Astrocyte (in vitro differentiated cells and primary cell): Measurements from ENCODE around the gene ANKFY1. TPM values are rescaled to one million over a fixed set of nuclear protein-coding genes. Genes with fewer than 3 reads are reported as not detected.

Experiments used
- DNase-seq: peaks from one replicate; pipeline ENCODE4 v3.0.0-alpha.2; 2010; ENCODE audit warnings: low read depth
- FAIRE-seq: peaks from 2 replicates; lab custom pipeline; 2011; peaks lifted over from hg19 to GRCh38; lab: Jason Lieb, UNC
- H2AFZ ChIP-seq: 2 replicates; pipeline ENCODE4 v1.6.0; 2012; ENCODE audit warnings: low read depth, low read length, inconsistent platforms
- H3K27ac ChIP-seq: 2 replicates; pipeline ENCODE4 v1.5.1; 2011; ENCODE audit warnings: low read depth, low read length, inconsistent platforms
- H3K27me3 ChIP-seq: 2 replicates; pipeline ENCODE4 v1.6.0; 2011; ENCODE audit warnings: low read length, inconsistent platforms; ENCODE audit not compliant: insufficient read depth
- H3K36me3 ChIP-seq: 2 replicates; pipeline ENCODE4 v1.5.1; 2011; ENCODE audit warnings: low read length, inconsistent platforms; ENCODE audit not compliant: insufficient read depth
- H3K4me1 ChIP-seq: 2 replicates; pipeline ENCODE4 v1.5.1; 2011; ENCODE audit warnings: low read length, inconsistent platforms; ENCODE audit not compliant: insufficient read depth
- H3K4me2 ChIP-seq: 2 replicates; pipeline ENCODE4 v1.6.0; 2012; ENCODE audit warnings: low read length, inconsistent platforms
- H3K4me3 ChIP-seq: 2 replicates; pipeline ENCODE4 v1.5.1; 2011; ENCODE audit warnings: low read depth, mild to moderate bottlenecking, low read length, inconsistent platforms; ENCODE audit not compliant: insufficient read depth
- H3K79me2 ChIP-seq: 2 replicates; pipeline ENCODE4 v1.6.0; 2012; ENCODE audit warnings: mild to moderate bottlenecking, low read length, inconsistent platforms; ENCODE audit not compliant: insufficient read depth
- H3K9ac ChIP-seq: 2 replicates; pipeline ENCODE4 v1.6.0; 2012; ENCODE audit warnings: mild to moderate bottlenecking, low read length, inconsistent platforms
- H3K9me3 ChIP-seq: 2 replicates; pipeline ENCODE4 v1.5.1; 2012; ENCODE audit warnings: low read depth, mild to moderate bottlenecking, low read length, inconsistent platforms; ENCODE audit not compliant: insufficient read depth
- H4K20me1 ChIP-seq: 2 replicates; pipeline ENCODE4 v1.6.0; 2012; ENCODE audit warnings: low read length, inconsistent platforms; ENCODE audit not compliant: insufficient read depth
- H3K27ac Mint-ChIP-seq: one replicate; pipeline ENCODE4 v1.8.0; 2021; ENCODE audit warnings: mild to moderate bottlenecking, mixed read lengths; ENCODE audit not compliant: unreplicated experiment
- H3K27me3 Mint-ChIP-seq: one replicate; pipeline ENCODE4 v1.8.0; 2021; ENCODE audit warnings: low read depth, mixed read lengths; ENCODE audit not compliant: unreplicated experiment
- H3K36me3 Mint-ChIP-seq: one replicate; pipeline ENCODE4 v1.8.0; 2021; ENCODE audit warnings: low read depth, mixed read lengths; ENCODE audit not compliant: unreplicated experiment
- H3K4me1 Mint-ChIP-seq: one replicate; pipeline ENCODE4 v1.8.0; 2021; ENCODE audit warnings: low read depth, mixed read lengths; ENCODE audit not compliant: unreplicated experiment
- H3K4me3 Mint-ChIP-seq: one replicate; pipeline ENCODE4 v1.8.0; 2021; ENCODE audit warnings: mild to moderate bottlenecking, moderate library complexity, mixed read lengths; ENCODE audit not compliant: unreplicated experiment
- H3K9me3 Mint-ChIP-seq: one replicate; pipeline ENCODE4 v1.8.0; 2021; ENCODE audit warnings: mild to moderate bottlenecking, mixed read lengths; ENCODE audit not compliant: unreplicated experiment
- EZH2 ChIP-seq: IDR thresholded peaks from 2 replicates; pipeline ENCODE4 v1.6.1; 2012; ENCODE audit warnings: mild to moderate bottlenecking, low read length, inconsistent platforms; ENCODE audit not compliant: insufficient read depth
- total RNA-seq: library from RNA; stranded (reverse); gene quantifications from 2 replicates; pipeline ENCODE4 v1.2.1, GENCODE V29; 2021
- TF ChIP-seq, protein P1 (sequence below): IDR thresholded peaks from 2 replicates; pipeline ENCODE4 v1.5.1; 2011; ENCODE audit warnings: low read depth, mild to moderate bottlenecking, inconsistent platforms, low read length, moderate library complexity; ENCODE audit not compliant: insufficient read depth

ANKFY1 gene
- total RNA-seq, 1 donor from 2014 or later: 52.0 TPM

DNA sequence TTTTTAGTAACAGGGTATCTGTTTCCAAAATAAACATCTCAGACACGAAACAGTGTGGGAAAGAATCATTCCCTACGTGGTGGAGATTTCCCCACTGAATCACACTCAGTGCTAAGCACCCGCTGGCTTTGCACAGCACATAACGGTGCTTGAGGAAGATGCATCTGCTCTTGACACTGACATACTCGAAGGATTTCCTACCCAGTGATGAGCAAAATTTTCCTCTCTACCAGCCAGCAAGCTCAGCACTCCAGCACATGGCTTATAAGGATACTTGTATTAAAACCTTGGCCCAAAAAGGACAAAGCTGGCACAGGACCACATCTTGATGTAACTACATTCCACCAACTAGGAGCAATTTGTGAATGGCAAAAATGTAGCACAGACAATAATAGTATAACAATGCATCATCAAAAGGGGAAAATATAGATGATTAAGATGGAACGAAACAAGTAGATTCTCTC is 59.0 kb downstream of the ANKFY1 start:
- Mint-ChIP-seq H3K9me3 (no peaks in the 10 kb centered on the region), H3K4me1 (peaks cover 15% of the 10 kb centered on the region), H3K36me3 (peaks cover 43% of the 10 kb centered on the region), H3K27ac (no peak overlapping the region), H3K4me3 (no peak overlapping the region), H3K27me3 (no peaks in the 10 kb centered on the region)
- peaks cover 67% of the 10 kb centered on the region for H4K20me1 ChIP-seq
- peak overlapping the region; percentile 35 for H3K4me2 ChIP-seq
- peaks cover 20% of the 10 kb centered on the region for H3K4me1 ChIP-seq
- TF ChIP-seq, protein P1, sequence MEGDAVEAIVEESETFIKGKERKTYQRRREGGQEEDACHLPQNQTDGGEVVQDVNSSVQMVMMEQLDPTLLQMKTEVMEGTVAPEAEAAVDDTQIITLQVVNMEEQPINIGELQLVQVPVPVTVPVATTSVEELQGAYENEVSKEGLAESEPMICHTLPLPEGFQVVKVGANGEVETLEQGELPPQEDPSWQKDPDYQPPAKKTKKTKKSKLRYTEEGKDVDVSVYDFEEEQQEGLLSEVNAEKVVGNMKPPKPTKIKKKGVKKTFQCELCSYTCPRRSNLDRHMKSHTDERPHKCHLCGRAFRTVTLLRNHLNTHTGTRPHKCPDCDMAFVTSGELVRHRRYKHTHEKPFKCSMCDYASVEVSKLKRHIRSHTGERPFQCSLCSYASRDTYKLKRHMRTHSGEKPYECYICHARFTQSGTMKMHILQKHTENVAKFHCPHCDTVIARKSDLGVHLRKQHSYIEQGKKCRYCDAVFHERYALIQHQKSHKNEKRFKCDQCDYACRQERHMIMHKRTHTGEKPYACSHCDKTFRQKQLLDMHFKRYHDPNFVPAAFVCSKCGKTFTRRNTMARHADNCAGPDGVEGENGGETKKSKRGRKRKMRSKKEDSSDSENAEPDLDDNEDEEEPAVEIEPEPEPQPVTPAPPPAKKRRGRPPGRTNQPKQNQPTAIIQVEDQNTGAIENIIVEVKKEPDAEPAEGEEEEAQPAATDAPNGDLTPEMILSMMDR: no peak
- TF ChIP-seq EZH2: no peak
- H3K4me3 ChIP-seq: no peak overlapping the region
- H3K27me3 ChIP-seq: no peaks in the 10 kb centered on the region
- peak overlapping the region; percentile 80 for H3K27ac ChIP-seq
- H3K9me3 ChIP-seq: no peaks in the 10 kb centered on the region
- H2AFZ ChIP-seq: no peak overlapping the region
- H3K9ac ChIP-seq: peak overlapping the region; percentile 58
- H3K79me2 ChIP-seq: no peaks in the 10 kb centered on the region
- peak; percentile 96 for DNase-seq
- H3K36me3 ChIP-seq: peaks cover 20% of the 10 kb centered on the region
- peak; percentile 93 for FAIRE-seq

DNA sequence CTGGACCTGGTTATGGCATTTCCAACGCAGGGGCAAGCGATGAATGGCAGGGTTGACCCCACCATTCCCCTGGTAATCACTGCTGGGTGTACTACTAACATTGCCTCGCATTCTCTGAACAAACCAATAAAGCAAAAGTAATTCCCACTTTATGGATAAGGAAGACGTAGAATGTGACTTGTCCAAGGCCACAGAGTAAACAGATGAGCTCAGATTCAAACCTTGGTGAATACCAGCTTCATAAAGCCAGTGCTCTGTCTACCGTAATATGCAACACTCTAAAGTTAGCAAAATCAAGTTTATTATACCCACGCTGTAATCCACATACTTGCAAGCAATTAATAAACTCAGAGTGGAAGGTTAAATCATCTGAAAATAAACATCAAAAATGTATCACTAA is 59.6 kb downstream of the ANKFY1 start:
- FAIRE-seq (no peak), DNase-seq (peak; percentile 62)
- Histone ChIP-seq H3K27me3 (no peaks in the 10 kb centered on the region), H3K36me3 (peaks cover 19% of the 10 kb centered on the region), H4K20me1 (peaks cover 67% of the 10 kb centered on the region), H3K9me3 (no peaks in the 10 kb centered on the region), H3K27ac (peak overlapping the region; percentile 80), H3K79me2 (no peaks in the 10 kb centered on the region), H3K4me3 (no peak overlapping the region), H3K9ac (peak overlapping the region; percentile 47), H2AFZ (no peak overlapping the region), H3K4me2 (peak overlapping the region; percentile 17), H3K4me1 (peaks cover 20% of the 10 kb centered on the region)
- no peak for TF ChIP-seq EZH2
- TF ChIP-seq, protein P1: no peak
- Mint-ChIP-seq H3K9me3 (no peaks in the 10 kb centered on the region), H3K27ac (peak overlapping the region; percentile 31), H3K4me3 (no peak overlapping the region), H3K27me3 (no peaks in the 10 kb centered on the region), H3K4me1 (peaks cover 15% of the 10 kb centered on the region), H3K36me3 (peaks cover 41% of the 10 kb centered on the region)

DNA sequence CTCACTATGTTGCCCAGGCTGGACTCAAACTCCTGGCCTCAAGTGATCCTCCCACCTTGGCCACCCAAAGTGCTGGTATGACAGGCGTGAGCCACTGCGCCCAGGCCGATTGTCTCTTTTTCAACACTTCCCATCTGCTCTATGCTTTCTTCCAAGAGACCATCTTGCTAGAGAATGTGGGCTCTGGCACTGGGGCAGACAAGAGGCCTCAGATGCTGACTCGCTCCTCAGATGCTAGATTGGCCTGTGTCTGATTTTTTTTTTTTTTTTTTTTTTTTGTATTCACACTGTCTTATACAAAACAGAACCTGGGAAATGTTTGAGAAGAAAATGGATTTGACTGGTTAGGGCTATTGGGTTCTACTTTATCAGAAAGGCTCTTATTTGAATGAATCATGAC is 62.6 kb downstream of the ANKFY1 start:
- Mint-ChIP-seq H3K4me3 (no peak overlapping the region), H3K4me1 (peaks cover 6% of the 10 kb centered on the region), H3K36me3 (peaks cover 30% of the 10 kb centered on the region), H3K9me3 (no peaks in the 10 kb centered on the region), H3K27ac (no peak overlapping the region), H3K27me3 (no peaks in the 10 kb centered on the region)
- peaks cover 15% of the 10 kb centered on the region for H3K36me3 ChIP-seq
- H3K9me3 ChIP-seq: no peaks in the 10 kb centered on the region
- H3K79me2 ChIP-seq: no peaks in the 10 kb centered on the region
- no peak overlapping the region for H3K4me3 ChIP-seq
- no peak overlapping the region for H2AFZ ChIP-seq
- no peak overlapping the region for H3K4me2 ChIP-seq
- H3K27ac ChIP-seq: no peak overlapping the region
- peaks cover 53% of the 10 kb centered on the region for H4K20me1 ChIP-seq
- FAIRE-seq (no peak), DNase-seq (no peak)
- TF ChIP-seq EZH2: no peak
- TF ChIP-seq, protein P1: no peak
- H3K27me3 ChIP-seq: no peaks in the 10 kb centered on the region
- peaks cover 19% of the 10 kb centered on the region for H3K4me1 ChIP-seq
- no peak overlapping the region for H3K9ac ChIP-seq
